AG04450 (cell line): Measurements from ENCODE around the gene PISD. TPM values are rescaled to one million over a fixed set of nuclear protein-coding genes. Genes with fewer than 3 reads are reported as not detected.

Experiments
- CTCF ChIA-PET: fragments of 300-600, 350-600 bp; formaldehyde crosslinking; extraction: SDS; loops from one replicate; lab custom pipeline; 2022; ENCODE audit warnings: antibody characterized with exemption, inconsistent platforms; lab: Charles Lee
- POLR2A ChIA-PET: fragments of 350-600 bp; formaldehyde crosslinking; extraction: SDS; loops from one replicate; lab custom pipeline; 2021; ENCODE audit warnings: antibody characterized with exemption, inconsistent platforms; lab: Yijun Ruan, JAX
- DNase-seq: peaks from one replicate; pipeline ENCODE4 v3.0.0-alpha.2; 2011; ENCODE audit warnings: low read depth, low spot score
- H3K27ac ChIP-seq: one replicate; pipeline ENCODE4 v1.5.1; 2012; ENCODE audit warnings: low read depth, low read length, control low read depth
- H3K27me3 ChIP-seq: one replicate; pipeline ENCODE4 v1.6.0; 2012; ENCODE audit warnings: low read length; ENCODE audit not compliant: control insufficient read depth, insufficient read depth
- H3K4me3 ChIP-seq: 2 replicates; pipeline ENCODE4 v1.5.1; 2011; ENCODE audit warnings: mild to moderate bottlenecking, low read depth, low read length, control low read depth
- H3K9me3 ChIP-seq: 2 replicates; pipeline ENCODE4 v1.5.1; 2012; ENCODE audit warnings: low read length; ENCODE audit not compliant: control insufficient read depth, insufficient read depth
- polyA plus RNA-seq: library from polyadenylated mRNA; depleted of rRNA; stranded (reverse); fragments of >200 nt; gene quantifications from 2 replicates; pipeline ENCODE4 v1.2.3, GENCODE V29; 2011
- TF ChIP-seq, protein P1 (sequence below): IDR thresholded peaks from 2 replicates; pipeline ENCODE4 v1.5.1; 2011; ENCODE audit warnings: low read depth, low read length, control low read depth, inconsistent platforms

Gene PISD
- polyA plus RNA-seq, 1 experiment: 21.6 TPM

DNA sequence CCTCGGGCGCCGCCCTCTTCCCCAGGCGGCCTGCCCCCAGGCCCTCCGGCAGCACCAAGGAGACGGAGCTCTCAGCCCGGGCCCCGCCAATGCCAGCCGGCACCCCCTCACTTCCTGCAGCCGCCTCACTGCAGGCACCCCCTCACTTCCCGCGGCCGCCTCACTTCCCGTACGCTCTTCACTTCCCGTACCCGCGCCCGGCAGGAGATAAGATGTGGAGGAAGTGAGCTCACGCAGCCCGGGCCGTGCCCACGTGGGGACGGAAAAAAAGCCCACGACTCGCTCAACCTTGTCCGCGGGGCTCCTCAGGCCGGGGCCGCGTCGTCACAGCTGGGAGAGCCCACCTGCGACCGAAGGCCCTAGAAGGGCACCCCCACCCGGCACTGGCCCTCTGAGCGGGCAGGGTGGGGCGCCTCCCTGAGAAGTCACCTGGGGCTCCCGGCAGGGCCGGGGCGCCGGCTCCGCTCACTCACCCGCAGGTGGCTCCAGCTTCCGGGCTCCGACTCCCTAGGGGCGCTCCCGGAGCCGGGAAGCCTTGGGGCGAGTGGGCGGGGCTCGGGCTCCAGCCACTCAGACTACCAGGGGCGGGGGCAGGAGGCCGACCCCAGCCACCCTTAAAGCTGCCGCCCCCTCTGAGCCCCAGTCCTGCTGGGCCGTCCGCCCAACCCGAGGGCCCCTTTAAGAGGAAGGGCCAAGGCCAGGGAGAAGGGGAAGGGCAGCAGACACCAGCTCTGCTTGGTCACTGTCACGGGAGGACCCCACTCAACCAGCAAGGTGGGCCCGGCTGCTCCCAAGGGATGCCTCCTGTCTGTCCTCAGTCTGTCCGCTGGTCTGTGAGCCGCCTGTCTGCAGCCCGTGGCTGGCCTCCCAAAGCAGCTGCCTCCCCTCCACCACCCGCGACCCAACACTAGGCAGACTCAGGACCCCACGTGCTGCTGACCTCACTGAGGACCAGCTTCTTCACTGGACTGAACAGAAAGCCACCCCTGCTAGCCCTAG lies 31.4 kb downstream of the PISD start:
- TF ChIP-seq, protein P1, sequence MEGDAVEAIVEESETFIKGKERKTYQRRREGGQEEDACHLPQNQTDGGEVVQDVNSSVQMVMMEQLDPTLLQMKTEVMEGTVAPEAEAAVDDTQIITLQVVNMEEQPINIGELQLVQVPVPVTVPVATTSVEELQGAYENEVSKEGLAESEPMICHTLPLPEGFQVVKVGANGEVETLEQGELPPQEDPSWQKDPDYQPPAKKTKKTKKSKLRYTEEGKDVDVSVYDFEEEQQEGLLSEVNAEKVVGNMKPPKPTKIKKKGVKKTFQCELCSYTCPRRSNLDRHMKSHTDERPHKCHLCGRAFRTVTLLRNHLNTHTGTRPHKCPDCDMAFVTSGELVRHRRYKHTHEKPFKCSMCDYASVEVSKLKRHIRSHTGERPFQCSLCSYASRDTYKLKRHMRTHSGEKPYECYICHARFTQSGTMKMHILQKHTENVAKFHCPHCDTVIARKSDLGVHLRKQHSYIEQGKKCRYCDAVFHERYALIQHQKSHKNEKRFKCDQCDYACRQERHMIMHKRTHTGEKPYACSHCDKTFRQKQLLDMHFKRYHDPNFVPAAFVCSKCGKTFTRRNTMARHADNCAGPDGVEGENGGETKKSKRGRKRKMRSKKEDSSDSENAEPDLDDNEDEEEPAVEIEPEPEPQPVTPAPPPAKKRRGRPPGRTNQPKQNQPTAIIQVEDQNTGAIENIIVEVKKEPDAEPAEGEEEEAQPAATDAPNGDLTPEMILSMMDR: no peak
- no peaks in the 10 kb centered on the region; the same call in 1 of the 2 replicates for H3K9me3 ChIP-seq
- peak overlapping the region; percentile 81 for H3K27ac ChIP-seq
- no peaks in the 10 kb centered on the region for H3K27me3 ChIP-seq
- CTCF ChIA-PET: interaction anchor here (0.8 to 10.9 kb wide), 10 partner anchors 10 to 179 kb away, joined by 3 to 167 read pairs (median 4); no protein-coding TSS in a partner anchor
- POLR2A ChIA-PET: interaction anchor here (0.7 to 2.0 kb wide), 15 partner anchors 10 to 383 kb away, joined by 3 to 11 read pairs (median 4); partner anchors contain the start of gene EIF4ENIF1
- peak overlapping the region; percentile 81 for H3K4me3 ChIP-seq
- DNase-seq: no peak

DNA sequence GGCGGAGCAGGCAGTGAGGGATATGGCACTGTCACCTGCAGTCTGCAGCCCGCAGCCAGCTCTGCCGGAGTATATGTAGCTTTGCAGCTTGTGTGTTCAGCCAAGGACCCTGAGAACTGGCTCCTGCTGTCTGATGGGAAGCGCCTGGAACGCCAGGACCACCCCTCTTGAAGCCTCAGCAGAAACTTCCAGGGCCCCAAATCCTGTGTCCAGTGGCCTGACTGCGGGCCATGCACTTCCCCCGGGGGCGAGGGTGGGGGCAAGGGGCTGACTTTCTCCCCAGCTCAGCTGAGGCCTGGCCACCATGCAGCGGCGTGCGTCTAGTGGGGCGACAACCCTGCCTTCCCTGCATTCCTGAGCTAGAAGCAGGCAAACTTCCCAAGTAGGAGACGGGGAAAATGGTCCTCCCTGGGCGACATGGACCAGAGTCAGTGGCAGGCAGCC lies 32.3 kb downstream of the PISD start:
- Histone ChIP-seq H3K4me3 (peak overlapping the region; percentile 81), H3K27me3 (no peaks in the 10 kb centered on the region), H3K27ac (peak overlapping the region; percentile 81), H3K9me3 (no peaks in the 10 kb centered on the region; the same call in 1 of the 2 replicates)
- TF ChIP-seq, protein P1: no peak
- DNase-seq: no peak
- ChIA-PET POLR2A (interaction anchor here (0.7 to 2.0 kb wide), 5 partner anchors 17 to 140 kb away, joined by 3 to 11 read pairs (median 6); partner anchors contain the start of gene EIF4ENIF1), CTCF (interaction anchor here (0.8 to 10.9 kb wide), 5 partner anchors 9 to 178 kb away, joined by 4 to 167 read pairs (median 4); no protein-coding TSS in a partner anchor)

DNA sequence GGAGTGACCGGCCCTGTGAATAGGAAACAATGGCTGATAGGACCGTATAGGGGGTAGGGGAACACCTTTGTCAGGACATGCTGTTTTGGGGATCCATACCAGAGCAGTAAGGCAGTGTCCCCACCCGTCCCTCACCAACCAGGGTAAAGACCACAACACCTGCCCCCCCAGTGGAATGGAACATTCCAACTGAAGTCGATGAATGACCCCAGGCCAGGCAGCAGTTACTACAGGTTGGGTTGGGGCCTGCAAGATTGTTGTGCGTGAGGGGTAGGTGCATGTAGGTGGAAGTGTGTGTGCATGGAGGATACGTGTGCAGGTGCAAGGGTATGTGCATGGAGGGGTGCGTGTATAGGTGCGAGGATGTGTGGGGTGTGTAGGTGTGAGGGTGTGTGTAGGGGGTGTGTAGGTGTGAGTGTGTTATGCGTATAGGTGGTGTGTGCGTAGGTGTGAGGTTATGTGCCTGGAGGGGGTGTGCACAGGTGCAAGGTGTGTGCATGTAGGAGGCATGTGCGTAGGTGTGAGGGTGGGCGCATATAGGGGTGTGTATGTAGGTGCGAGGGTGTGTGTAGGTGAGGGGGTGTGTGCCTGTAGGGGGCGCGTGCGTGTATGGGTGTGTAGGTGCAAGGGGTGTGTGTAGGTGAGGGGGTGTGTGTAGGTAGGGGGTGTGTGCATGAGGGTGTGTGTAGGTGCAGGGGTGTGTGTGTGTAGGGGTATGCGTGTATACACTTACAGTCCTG lies 32.9 kb downstream of the PISD start:
- no peaks in the 10 kb centered on the region for H3K27me3 ChIP-seq
- TF ChIP-seq, protein P1: no peak
- ChIA-PET CTCF (interaction anchor here (2.5 kb wide), 1 partner anchor 68 kb away, joined by 16 read pairs; no protein-coding TSS in a partner anchor), POLR2A (interaction anchor here (2.0 kb wide), 1 partner anchor 68 kb away, joined by 5 read pairs; no protein-coding TSS in a partner anchor)
- no peak for DNase-seq
- H3K9me3 ChIP-seq: no peaks in the 10 kb centered on the region; the same call in 1 of the 2 replicates
- peak overlapping the region; percentile 81 for H3K4me3 ChIP-seq
- no peak overlapping the region for H3K27ac ChIP-seq

DNA sequence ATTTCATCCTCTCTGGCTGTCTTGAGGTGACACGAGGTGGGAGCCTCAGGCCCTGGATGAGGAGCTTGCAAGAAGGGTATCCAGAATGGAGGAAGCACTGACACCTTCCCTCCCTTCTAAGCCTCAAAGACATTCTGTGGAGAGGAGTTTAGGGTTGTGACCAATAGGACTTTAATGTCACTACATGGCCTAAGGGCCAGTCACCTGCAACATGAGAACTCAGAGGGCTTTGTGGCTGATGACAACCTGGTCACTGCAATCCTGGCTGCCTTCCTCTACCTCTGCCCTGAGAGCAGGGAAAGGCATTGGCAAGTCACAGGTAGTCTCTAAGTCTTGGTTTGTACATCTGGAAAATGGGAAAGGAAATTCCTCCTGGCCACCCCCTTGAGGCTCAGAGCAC lies 33.7 kb downstream of the PISD start:
- Histone ChIP-seq H3K27ac (no peak overlapping the region), H3K27me3 (no peaks in the 10 kb centered on the region), H3K4me3 (no peak overlapping the region), H3K9me3 (no peaks in the 10 kb centered on the region; the same call in 1 of the 2 replicates)
- TF ChIP-seq, protein P1: no peak
- ChIA-PET CTCF (no interaction called here), POLR2A (interaction anchor here (1.0 kb wide), 1 partner anchor 72 kb away, joined by 3 read pairs; no protein-coding TSS in a partner anchor)
- no peak for DNase-seq
